PC-9 (cell line): Measurements from ENCODE around the gene NEDD8. TPM values are rescaled to one million over a fixed set of nuclear protein-coding genes. Genes with fewer than 3 reads are reported as not detected.

Source experiments
- BruUV-seq: library from RNA; stranded (reverse); fragments of 400-500 nt; replicated peaks from 2 replicates; lab custom pipeline; 2021; lab: Mats Ljungman, UMichigan
- CTCF ChIA-PET: fragments of 300-600 bp; sonication (Branson Sonifier 250); formaldehyde crosslinking; loops from one replicate; lab custom pipeline; 2022; ENCODE audit warnings: antibody characterized with exemption; lab: Charles Lee
- POLR2A ChIA-PET: fragments of 300-600 bp; sonication (Branson Sonifier 250); formaldehyde crosslinking; loops from one replicate; lab custom pipeline; 2022; ENCODE audit warnings: antibody characterized with exemption; ENCODE audit not compliant: unreplicated experiment; lab: Charles Lee
- DNase-seq, 2 experiments: peaks; one replicate each; pipeline versions ENCODE4 v3.0.0 to v3.0.0-alpha.2; 2015 to 2022; ENCODE audit warnings: mixed read lengths in 1 of 2
- H2AFZ ChIP-seq: fragments of 200-600 bp; sonication (generic); 2 replicates; pipeline ENCODE4 v1.8.1; 2017; ENCODE audit warnings: antibody characterized with exemption
- H3F3A ChIP-seq: fragments of 200-600 bp; sonication (generic); 2 replicates; pipeline ENCODE4 v1.8.1; 2017; ENCODE audit warnings: antibody characterized with exemption, mild to moderate bottlenecking, low read depth; ENCODE audit not compliant: insufficient read depth
- H3K27ac ChIP-seq: fragments of 200-600 bp; sonication (generic); 2 replicates; pipeline ENCODE4 v1.6.1; 2016; ENCODE audit warnings: mixed run types
- H3K27me3 ChIP-seq: fragments of 200-600 bp; sonication (generic); 2 replicates; pipeline ENCODE4 v1.6.1; 2016; ENCODE audit warnings: low read depth, mixed run types; ENCODE audit not compliant: insufficient read depth
- H3K36me3 ChIP-seq: fragments of 200-600 bp; sonication (generic); 2 replicates; pipeline ENCODE4 v1.6.1; 2016; ENCODE audit warnings: low read depth, mixed run types
- H3K4me1 ChIP-seq: fragments of 200-600 bp; sonication (generic); replicated peaks from 2 replicates; pipeline ENCODE4 v1.6.1; 2016; ENCODE audit warnings: mixed run types; ENCODE audit not compliant: insufficient read depth
- H3K4me2 ChIP-seq: fragments of 200-600 bp; sonication (generic); 2 replicates; pipeline ENCODE4 v1.6.1; 2017; ENCODE audit warnings: mixed run types
- H3K4me3 ChIP-seq: fragments of 200-600 bp; sonication (generic); 2 replicates; pipeline ENCODE4 v1.6.1; 2016; ENCODE audit warnings: mixed run types
- H3K79me2 ChIP-seq: fragments of 200-600 bp; sonication (generic); 2 replicates; pipeline ENCODE4 v1.6.1; 2017; ENCODE audit warnings: low read depth, mixed run types
- H3K9me2 ChIP-seq: fragments of 200-600 bp; sonication (generic); 2 replicates; pipeline ENCODE4 v1.8.1; 2017; ENCODE audit warnings: mild to moderate bottlenecking; ENCODE audit not compliant: insufficient read depth
- H3K9me3 ChIP-seq: fragments of 200-600 bp; sonication (generic); 2 replicates; pipeline ENCODE4 v1.8.1; 2016; ENCODE audit warnings: low read depth; ENCODE audit not compliant: insufficient read depth
- H4K20me1 ChIP-seq: fragments of 200-600 bp; sonication (generic); 2 replicates; pipeline ENCODE4 v1.8.1; 2017; ENCODE audit not compliant: insufficient read depth
- CTCF ChIP-seq: fragments of 200-600 bp; sonication (generic); conservative IDR thresholded peaks from 2 replicates; pipeline ENCODE4 v1.6.1; 2017; ENCODE audit warnings: mixed run types, antibody characterized with exemption, mild to moderate bottlenecking, moderate library complexity
- EZH2 ChIP-seq: fragments of 200-600 bp; sonication (generic); IDR thresholded peaks from 2 replicates; pipeline ENCODE4 v1.8.0; 2017; ENCODE audit warnings: antibody characterized with exemption, low read depth
- intact Hi-C: fragments of 100-400 bp; cut with micrococcal nuclease; formaldehyde crosslinking; loops from one replicate; pipeline ENCODE4 v1.10.0; 2022; ENCODE audit not compliant: unreplicated experiment
- total RNA-seq: library from RNA; stranded (reverse); gene quantifications from 2 replicates; pipeline ENCODE4 v1.2.3, GENCODE V29; 2021

The NEDD8 gene
- total RNA-seq, 1 experiment from 2014 or later, result 179 TPM

GRCh38 chr14:24270537-24271133 lies 38.5 kb upstream of the NEDD8 start:
- intact Hi-C loops, result no loop called here
- no peak for DNase-seq
- Histone ChIP-seq H3K4me2 (peak overlapping the region; percentile 84), H3K36me3 (no peaks in the 10 kb centered on the region), H3K79me2 (no peaks in the 10 kb centered on the region), H3K9me3 (no peaks in the 10 kb centered on the region), H3K9me2 (no peaks in the 10 kb centered on the region), H3K27me3 (no peaks in the 10 kb centered on the region), H4K20me1 (no peaks in the 10 kb centered on the region), H2AFZ (peak overlapping the region; percentile 91), H3F3A (peaks cover 19% of the 10 kb centered on the region), H3K4me3 (peak overlapping the region; percentile 91), H3K27ac (no peak overlapping the region), H3K4me1 (peaks cover 20% of the 10 kb centered on the region)
- TF ChIP-seq EZH2 (no peak), CTCF (no peak)
- POLR2A ChIA-PET, result interaction anchor here (0.5 kb wide), 1 partner anchor 37 kb away, joined by 4 read pairs; no protein-coding TSS in a partner anchor
- CTCF ChIA-PET, result interaction anchor here (1.0 kb wide), 1 partner anchor 27 kb away, joined by 4 read pairs; no protein-coding TSS in a partner anchor
- BruUV-seq, result TSS peak; percentile 66

GRCh38 chr14:24269910-24270536 lies 37.9 kb upstream of the NEDD8 start:
- H3K79me2 ChIP-seq, result no peaks in the 10 kb centered on the region
- H2AFZ ChIP-seq, result no peak overlapping the region
- TF ChIP-seq CTCF (no peak), EZH2 (no peak)
- no peaks in the 10 kb centered on the region for H3K9me2 ChIP-seq
- no peaks in the 10 kb centered on the region for H4K20me1 ChIP-seq
- no peak overlapping the region for H3K4me3 ChIP-seq
- no peaks in the 10 kb centered on the region for H3K36me3 ChIP-seq
- DNase-seq, result no peak
- H3F3A ChIP-seq, result peaks cover 19% of the 10 kb centered on the region
- no peak overlapping the region for H3K4me2 ChIP-seq
- peaks cover 20% of the 10 kb centered on the region for H3K4me1 ChIP-seq
- no peaks in the 10 kb centered on the region for H3K9me3 ChIP-seq
- no TSS peak for BruUV-seq
- no peak overlapping the region for H3K27ac ChIP-seq
- CTCF ChIA-PET, result no interaction called here
- no peaks in the 10 kb centered on the region for H3K27me3 ChIP-seq
- POLR2A ChIA-PET, result no interaction called here
- intact Hi-C loops, result no loop called here

- Histone ChIP-seq H3K9me3 (no peaks in the 10 kb centered on the region), H3K4me3 (no peak overlapping the region), H2AFZ (no peak overlapping the region), H3F3A (peaks cover 14% of the 10 kb centered on the region; the same call in 1 of the 2 replicates), H3K79me2 (no peaks in the 10 kb centered on the region), H3K36me3 (no peaks in the 10 kb centered on the region), H3K9me2 (no peaks in the 10 kb centered on the region), H3K27me3 (no peaks in the 10 kb centered on the region), H3K4me1 (peaks cover 18% of the 10 kb centered on the region), H3K27ac (no peak overlapping the region), H3K4me2 (no peak overlapping the region), H4K20me1 (no peaks in the 10 kb centered on the region)
- BruUV-seq, result no TSS peak
- ChIA-PET POLR2A (no interaction called here), CTCF (no interaction called here)
- TF ChIP-seq CTCF (no peak), EZH2 (no peak)
- intact Hi-C loops, result no loop called here
- no peak for DNase-seq
Observed at GRCh38 chr14:24269368-24269767, 37.2 kb upstream of the NEDD8 start.
